ENCODE data around the gene NKD1. TPM values are rescaled to one million over a fixed set of nuclear protein-coding genes. Genes with fewer than 3 reads are reported as not detected.

Gene NKD1
- total RNA-seq, 2 experiments from 2014 or later, result 0.04 to 0.06 TPM

GRCh38 chr16:50613964-50614474, 65.8 kb downstream of the NKD1 start:
- Histone ChIP-seq H3K4me1 (ENCODE audit: insufficient read depth, low read length, poor library complexity, severe bottlenecking) (no peaks in the 10 kb centered on the region), H3K4me3 (ENCODE audit: low read depth, low read length, poor library complexity, severe bottlenecking) (no peak overlapping the region), H3K27ac (ENCODE audit: low read depth, low read length, poor library complexity, severe bottlenecking) (no peak overlapping the region), H2AFZ (ENCODE audit: low read length) (no peak overlapping the region), H4K20me1 (ENCODE audit: insufficient read depth, low read length) (no peaks in the 10 kb centered on the region), H3K36me3 (ENCODE audit: insufficient read depth, low read length) (no peaks in the 10 kb centered on the region), H3K4me2 (ENCODE audit: low read length) (no peak overlapping the region), H3K9me3 (ENCODE audit: low read length) (no peaks in the 10 kb centered on the region), H3K9me2 (ENCODE audit: insufficient read depth, low read length) (no peaks in the 10 kb centered on the region), H3K79me2 (ENCODE audit: insufficient read depth, low read depth, low read length) (no peaks in the 10 kb centered on the region)
- no TSS peak for BruUV-seq (replicated peaks)
- intact Hi-C loops (cut with micrococcal nuclease; ENCODE audit: unreplicated experiment), result no loop called here
- CTCF ChIA-PET (ENCODE audit: unreplicated experiment), result no interaction called here
- POLR2A ChIA-PET, result no interaction called here
- TF ChIP-seq EZH2phosphoT487 (IDR thresholded peaks at IDR 0.05; ENCODE audit: borderline replicate concordance, low read depth, low read length) (no peak), CTCF (conservative IDR thresholded peaks at IDR 0.05; ENCODE audit: low read length) (no peak)
- no peak for DNase-seq (ENCODE audit: low spot score)

- no peaks in the 10 kb centered on the region for H3K9me2 ChIP-seq (ENCODE audit: insufficient read depth, low read length)
- DNase-seq (ENCODE audit: low spot score), result no peak
- H3K9me3 ChIP-seq (ENCODE audit: low read length), result no peaks in the 10 kb centered on the region
- no peak overlapping the region for H3K4me3 ChIP-seq (ENCODE audit: low read depth, low read length, poor library complexity, severe bottlenecking)
- H3K79me2 ChIP-seq (ENCODE audit: insufficient read depth, low read depth, low read length), result no peaks in the 10 kb centered on the region
- H4K20me1 ChIP-seq (ENCODE audit: insufficient read depth, low read length), result no peaks in the 10 kb centered on the region
- TF ChIP-seq CTCF (conservative IDR thresholded peaks at IDR 0.05; ENCODE audit: low read length), result no peak
- TF ChIP-seq EZH2phosphoT487 (IDR thresholded peaks at IDR 0.05; ENCODE audit: borderline replicate concordance, low read depth, low read length), result no peak
- no peaks in the 10 kb centered on the region for H3K36me3 ChIP-seq (ENCODE audit: insufficient read depth, low read length)
- no peak overlapping the region for H2AFZ ChIP-seq (ENCODE audit: low read length)
- H3K4me2 ChIP-seq (ENCODE audit: low read length), result no peak overlapping the region
- intact Hi-C loops (cut with micrococcal nuclease; ENCODE audit: unreplicated experiment), result no loop called here
- ChIA-PET CTCF (ENCODE audit: unreplicated experiment) (no interaction called here), POLR2A (interaction anchor here (0.6 kb wide), 1 partner anchor 273 kb away, joined by 6 read pairs; no protein-coding TSS in a partner anchor)
- no peaks in the 10 kb centered on the region for H3K4me1 ChIP-seq (ENCODE audit: insufficient read depth, low read length, poor library complexity, severe bottlenecking)
- no peak overlapping the region for H3K27ac ChIP-seq (ENCODE audit: low read depth, low read length, poor library complexity, severe bottlenecking)
- no TSS peak for BruUV-seq (replicated peaks)
Measured at GRCh38 chr16:50614955-50615724, 66.9 kb downstream of the NKD1 start.

GRCh38 chr16:50615891-50616290, 67.7 kb downstream of the NKD1 start:
- POLR2A ChIA-PET, result no interaction called here
- Histone ChIP-seq H3K4me2 (ENCODE audit: low read length) (no peak overlapping the region), H3K9me3 (ENCODE audit: low read length) (no peaks in the 10 kb centered on the region), H3K79me2 (ENCODE audit: insufficient read depth, low read depth, low read length) (no peaks in the 10 kb centered on the region), H2AFZ (ENCODE audit: low read length) (no peak overlapping the region), H3K4me3 (ENCODE audit: low read depth, low read length, poor library complexity, severe bottlenecking) (no peak overlapping the region), H4K20me1 (ENCODE audit: insufficient read depth, low read length) (no peaks in the 10 kb centered on the region), H3K36me3 (ENCODE audit: insufficient read depth, low read length) (no peaks in the 10 kb centered on the region), H3K4me1 (ENCODE audit: insufficient read depth, low read length, poor library complexity, severe bottlenecking) (no peaks in the 10 kb centered on the region), H3K9me2 (ENCODE audit: insufficient read depth, low read length) (no peaks in the 10 kb centered on the region), H3K27ac (ENCODE audit: low read depth, low read length, poor library complexity, severe bottlenecking) (no peak overlapping the region)
- BruUV-seq (replicated peaks), result no TSS peak
- intact Hi-C loops (cut with micrococcal nuclease; ENCODE audit: unreplicated experiment), result no loop called here
- CTCF ChIA-PET (ENCODE audit: unreplicated experiment), result no interaction called here
- no peak for TF ChIP-seq EZH2phosphoT487 (IDR thresholded peaks at IDR 0.05; ENCODE audit: borderline replicate concordance, low read depth, low read length)
- no peak for TF ChIP-seq CTCF (conservative IDR thresholded peaks at IDR 0.05; ENCODE audit: low read length)
- no peak for DNase-seq (ENCODE audit: low spot score)
